HG03432 (cell line): ENCODE data around the gene SPO11.

Experiments used
- ATAC-seq: cut with Tn5 transposase; IDR thresholded peaks from one replicate; pipeline ENCODE4 v1.9.1; 2021; ENCODE audit warnings: mild to moderate bottlenecking, moderate library complexity; ENCODE audit not compliant: unreplicated experiment

Gene SPO11

GRCh38 chr20:57309544-57310115 is 20.0 kb upstream of the SPO11 start:
- no peak for ATAC-seq

GRCh38 chr20:57310821-57311514 is 18.6 kb upstream of the SPO11 start:
- no peak for ATAC-seq

GRCh38 chr20:57312138-57312537 is 17.5 kb upstream of the SPO11 start:
- ATAC-seq: no peak

- no peak for ATAC-seq
Observed at GRCh38 chr20:57313230-57313629, 16.4 kb upstream of the SPO11 start.

GRCh38 chr20:57313951-57314350 is 15.7 kb upstream of the SPO11 start:
- ATAC-seq: no peak

GRCh38 chr20:57315083-57315975 is 14.3 kb upstream of the SPO11 start:
- no peak for ATAC-seq

GRCh38 chr20:57315976-57316480 is 13.6 kb upstream of the SPO11 start:
- ATAC-seq: no peak

GRCh38 chr20:57316795-57317201 is 12.8 kb upstream of the SPO11 start:
- no peak for ATAC-seq

- ATAC-seq: no peak
Observed at GRCh38 chr20:57317316-57317788, 12.3 kb upstream of the SPO11 start.

GRCh38 chr20:57317789-57318371 is 11.7 kb upstream of the SPO11 start:
- ATAC-seq: no peak

GRCh38 chr20:57319584-57319983 is 10.0 kb upstream of the SPO11 start:
- ATAC-seq: no peak

GRCh38 chr20:57320358-57320757 is 9.2 kb upstream of the SPO11 start:
- ATAC-seq: no peak

- ATAC-seq: no peak
Observed at GRCh38 chr20:57321142-57321541, 8.5 kb upstream of the SPO11 start.

GRCh38 chr20:57322476-57322875 is 7.1 kb upstream of the SPO11 start:
- no peak for ATAC-seq

GRCh38 chr20:57323034-57323433 is 6.6 kb upstream of the SPO11 start:
- peak; percentile 85 for ATAC-seq

- ATAC-seq: no peak
Observed at GRCh38 chr20:57325632-57326356, 3.8 kb upstream of the SPO11 start.

- no peak for ATAC-seq
Observed at GRCh38 chr20:57326667-57327455, 2.7 kb upstream of the SPO11 start.

GRCh38 chr20:57327820-57328219 is 1.8 kb upstream of the SPO11 start:
- ATAC-seq: no peak

- no peak for ATAC-seq
Observed at GRCh38 chr20:57330998-57331397, 1.4 kb downstream of the SPO11 start.
